GM12865 (cell line): ENCODE data around the gene WNK2.

ENCODE experiments used
- DNase-seq: peaks from one replicate; pipeline ENCODE4 v3.0.0; 2010; ENCODE audit warnings: low read depth
- H3K4me3 ChIP-seq: 2 replicates; pipeline ENCODE4 v1.5.1; 2011; ENCODE audit warnings: mild to moderate bottlenecking, low read depth, low read length, control low read depth
- CTCF ChIP-seq: IDR thresholded peaks from 2 replicates; pipeline ENCODE4 v1.5.1; 2011; ENCODE audit warnings: low read length, control low read depth, low read depth, inconsistent platforms; ENCODE audit not compliant: insufficient read depth; ENCODE audit errors: missing control alignments

Gene WNK2

GRCh38 chr9:93172666-93173364 is 11.1 kb upstream of the WNK2 start:
- no peak overlapping the region for H3K4me3 ChIP-seq
- DNase-seq = no peak
- TF ChIP-seq CTCF = no peak

- no peak overlapping the region for H3K4me3 ChIP-seq
- no peak for TF ChIP-seq CTCF
- DNase-seq = no peak
Observed at GRCh38 chr9:93173365-93174051, 10.4 kb upstream of the WNK2 start.

- H3K4me3 ChIP-seq = no peak overlapping the region
- no peak for DNase-seq
- no peak for TF ChIP-seq CTCF
Observed at GRCh38 chr9:93174976-93175375, 9.0 kb upstream of the WNK2 start.

- DNase-seq = no peak
- H3K4me3 ChIP-seq = no peak overlapping the region
- no peak for TF ChIP-seq CTCF
Observed at GRCh38 chr9:93177676-93178075, 6.3 kb upstream of the WNK2 start.

- TF ChIP-seq CTCF = no peak
- no peak overlapping the region for H3K4me3 ChIP-seq
Observed at GRCh38 chr9:93178851-93179786, 4.8 kb upstream of the WNK2 start.

GRCh38 chr9:93180938-93181337 is 3.0 kb upstream of the WNK2 start:
- no peak for DNase-seq
- H3K4me3 ChIP-seq = no peak overlapping the region
- no peak for TF ChIP-seq CTCF

More at GRCh38 chr9:93178851-93179786, 4.8 kb upstream of the WNK2 start:
- no peak for DNase-seq
